ENCODE data around the gene LYZ. TPM values are rescaled to one million over a fixed set of nuclear protein-coding genes. Genes with fewer than 3 reads are reported as not detected.

The LYZ gene
- total RNA-seq, 1 experiment from 2014 or later: not detected

DNA sequence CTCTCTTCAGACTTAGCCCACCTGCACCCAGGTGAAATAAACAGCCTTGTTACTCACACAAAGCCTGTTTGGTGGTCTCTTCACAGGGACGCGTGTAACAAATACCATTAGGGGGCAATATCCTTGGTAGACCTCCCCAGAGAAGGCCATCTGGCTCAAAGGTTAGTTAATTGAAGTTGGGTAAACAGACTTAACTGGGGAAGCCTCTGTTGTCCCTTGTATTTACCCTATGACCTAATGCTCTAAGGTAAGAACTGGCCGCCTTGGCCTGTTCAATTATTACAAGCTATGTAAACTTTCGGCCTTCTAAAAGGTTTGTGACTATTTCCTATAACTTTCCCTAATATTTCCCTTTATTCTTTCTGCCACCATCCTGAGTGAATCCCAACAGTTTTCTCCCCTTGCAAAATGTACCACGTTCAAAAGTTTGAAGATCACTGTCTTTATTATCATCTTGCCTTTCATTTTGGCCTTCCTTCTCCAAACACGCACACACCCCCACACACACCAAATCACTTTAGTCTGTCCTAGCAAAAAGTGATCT, 15.3 kb upstream of the LYZ start:
- H3K4me1 ChIP-seq (ENCODE audit: insufficient read depth, low read length): peaks cover 12% of the 10 kb centered on the region; the same call in 1 of the 2 replicates
- H3K9ac ChIP-seq (ENCODE audit: extremely low read depth, insufficient read length, low read length): no peak overlapping the region
- H2BK12ac ChIP-seq (ENCODE audit: insufficient read length, low read depth, low read length): no peak overlapping the region
- H3K27ac ChIP-seq (ENCODE audit: insufficient read length, low read depth, low read length): no peak overlapping the region
- H3K9me3 Mint-ChIP-seq: no peaks in the 10 kb centered on the region
- H2AFZ ChIP-seq (ENCODE audit: low read length): no peak overlapping the region
- no peak overlapping the region for H2BK15ac ChIP-seq (ENCODE audit: low read depth, low read length)
- no peak overlapping the region for H3K27ac Mint-ChIP-seq
- no peak overlapping the region for H3K4ac ChIP-seq (ENCODE audit: low read depth, low read length)
- no peak for DNase-seq
- no peak overlapping the region for H2BK20ac ChIP-seq (ENCODE audit: low read depth, low read length, poor library complexity, severe bottlenecking)
- WGBS (ENCODE audit: extremely low coverage, insufficient read length, low lambda C conversion rate): no CpG with 5 or more reads among the region's 6 CpGs
- no peak overlapping the region for H3K23ac ChIP-seq (ENCODE audit: insufficient read length, low read depth, low read length)
- H3K27me3 ChIP-seq (ENCODE audit: insufficient read depth, low read length): no peaks in the 10 kb centered on the region
- H3K18ac ChIP-seq (ENCODE audit: insufficient read length, low read depth, low read length): no peak overlapping the region
- no peak overlapping the region for H3T11ph ChIP-seq (ENCODE audit: low read length)
- no peak overlapping the region for H4K8ac ChIP-seq (replicated peaks; ENCODE audit: insufficient read length, low read depth, low read length)
- H3K4me1 Mint-ChIP-seq: peaks cover 47 to 49% of the 10 kb centered on the region in 2 experiments
- H3K23me2 ChIP-seq (ENCODE audit: insufficient read length, low read depth, low read length, poor library complexity, severe bottlenecking): peaks cover 4% of the 10 kb centered on the region
- no peaks in the 10 kb centered on the region for H3K9me3 ChIP-seq (ENCODE audit: control insufficient read depth, low read depth, low read length)
- no peak overlapping the region for H2BK5ac ChIP-seq (ENCODE audit: insufficient read length, low read length)
- H2BK120ac ChIP-seq (ENCODE audit: low read depth, low read length, poor library complexity, severe bottlenecking): no peak overlapping the region
- peak overlapping the region in 1 of 2 experiments; percentile 3; a peak in 1 of 5 replicates for H3K4me3 Mint-ChIP-seq
- no peak overlapping the region for H4K5ac ChIP-seq (ENCODE audit: insufficient read length, low read depth, low read length)
- no peaks in the 10 kb centered on the region for H3K79me2 ChIP-seq (ENCODE audit: insufficient read depth, low read length)
- no peaks in the 10 kb centered on the region for H3K79me1 ChIP-seq (ENCODE audit: insufficient read depth, low read depth, low read length, poor library complexity, severe bottlenecking)
- no peaks in the 10 kb centered on the region for H3K36me3 Mint-ChIP-seq (ENCODE audit: insufficient read depth in 1 of 3, low read depth in 3 of 3)
- H3K27me3 Mint-ChIP-seq (ENCODE audit: low read depth): no peaks in the 10 kb centered on the region
- no peaks in the 10 kb centered on the region for H4K20me1 ChIP-seq (ENCODE audit: control insufficient read depth, insufficient read depth, insufficient read length)
- no peak overlapping the region for H3K56ac ChIP-seq (ENCODE audit: insufficient read length, low read depth, low read length)
- no peak overlapping the region for H3K14ac ChIP-seq (ENCODE audit: insufficient read depth, low read length)
- no peak overlapping the region for H2AK5ac ChIP-seq (ENCODE audit: insufficient read length, low read length)
- H3K4me2 ChIP-seq (ENCODE audit: insufficient read depth, insufficient read length, low read length): no peak overlapping the region
- TF ChIP-seq, protein P1, sequence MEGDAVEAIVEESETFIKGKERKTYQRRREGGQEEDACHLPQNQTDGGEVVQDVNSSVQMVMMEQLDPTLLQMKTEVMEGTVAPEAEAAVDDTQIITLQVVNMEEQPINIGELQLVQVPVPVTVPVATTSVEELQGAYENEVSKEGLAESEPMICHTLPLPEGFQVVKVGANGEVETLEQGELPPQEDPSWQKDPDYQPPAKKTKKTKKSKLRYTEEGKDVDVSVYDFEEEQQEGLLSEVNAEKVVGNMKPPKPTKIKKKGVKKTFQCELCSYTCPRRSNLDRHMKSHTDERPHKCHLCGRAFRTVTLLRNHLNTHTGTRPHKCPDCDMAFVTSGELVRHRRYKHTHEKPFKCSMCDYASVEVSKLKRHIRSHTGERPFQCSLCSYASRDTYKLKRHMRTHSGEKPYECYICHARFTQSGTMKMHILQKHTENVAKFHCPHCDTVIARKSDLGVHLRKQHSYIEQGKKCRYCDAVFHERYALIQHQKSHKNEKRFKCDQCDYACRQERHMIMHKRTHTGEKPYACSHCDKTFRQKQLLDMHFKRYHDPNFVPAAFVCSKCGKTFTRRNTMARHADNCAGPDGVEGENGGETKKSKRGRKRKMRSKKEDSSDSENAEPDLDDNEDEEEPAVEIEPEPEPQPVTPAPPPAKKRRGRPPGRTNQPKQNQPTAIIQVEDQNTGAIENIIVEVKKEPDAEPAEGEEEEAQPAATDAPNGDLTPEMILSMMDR (conservative IDR thresholded peaks at IDR 0.05): no peak
- no peak overlapping the region for H4K91ac ChIP-seq (ENCODE audit: insufficient read length, low read depth, low read length)
